ENCODE measurements around the gene EPOP. TPM values are rescaled to one million over a fixed set of nuclear protein-coding genes. Genes with fewer than 3 reads are reported as not detected.

EPOP gene
- total RNA-seq, 4 donors from 2014 or later, result 1.3 to 5.7 (median 4.6) TPM

- TF ChIP-seq EP300 (IDR thresholded peaks at IDR 0.05) (no peak), POLR2A (IDR thresholded peaks at IDR 0.05) (no peak), CTCF (IDR thresholded peaks at IDR 0.05) (no peak)
- Histone ChIP-seq H3K9me3 (no peaks in the 10 kb centered on the region), H3K36me3 (peaks cover 3 to 100% (median 15%) of the 10 kb centered on the region in 3 donors), H3K4me3 (no peak overlapping the region), H3K27ac (no peak overlapping the region), H3K27me3 (no peaks in the 10 kb centered on the region), H3K4me1 (peaks cover 0 to 2% (median 0%) of the 10 kb centered on the region in 4 donors)
- no peak for DNase-seq (ENCODE audit: low spot score in 2 of 2)
- WGBS, 2 donors, result 80 to 81% methylated on average over 11 of the region's 11 CpGs
These were observed 38.8 kb upstream of the EPOP start for GRCh38 chr17:38713456-38714075.

- H3K4me3 ChIP-seq, result no peak overlapping the region
- TF ChIP-seq EP300 (IDR thresholded peaks at IDR 0.05) (no peak), POLR2A (IDR thresholded peaks at IDR 0.05) (no peak), CTCF (IDR thresholded peaks at IDR 0.05) (no peak)
- no peaks in the 10 kb centered on the region for H3K27me3 ChIP-seq
- 92 to 93% methylated on average over 10 of the region's 10 CpGs for WGBS, 2 donors
- H3K9me3 ChIP-seq, result no peaks in the 10 kb centered on the region
- DNase-seq (ENCODE audit: low spot score in 2 of 2), result no peak
- H3K36me3 ChIP-seq, result peaks cover 3 to 96% (median 15%) of the 10 kb centered on the region in 3 donors
- peaks cover 0 to 2% (median 0%) of the 10 kb centered on the region in 4 donors for H3K4me1 ChIP-seq
- no peak overlapping the region for H3K27ac ChIP-seq
These were observed 37.8 kb upstream of the EPOP start for GRCh38 chr17:38712593-38712992.

- H3K4me3 ChIP-seq, result no peak overlapping the region
- no peak for DNase-seq (ENCODE audit: low spot score in 2 of 2)
- no peaks in the 10 kb centered on the region for H3K27me3 ChIP-seq
- peaks cover 0 to 8% (median 3%) of the 10 kb centered on the region in 4 donors for H3K4me1 ChIP-seq
- WGBS, 2 donors, result 68 to 70% methylated on average over 26 of the region's 26 CpGs
- no peak overlapping the region for H3K27ac ChIP-seq
- no peaks in the 10 kb centered on the region for H3K9me3 ChIP-seq
- no peak for TF ChIP-seq EP300 (IDR thresholded peaks at IDR 0.05)
- no peak for TF ChIP-seq CTCF (IDR thresholded peaks at IDR 0.05)
- no peak for TF ChIP-seq POLR2A (IDR thresholded peaks at IDR 0.05)
- H3K36me3 ChIP-seq, result peaks cover 2 to 94% (median 15%) of the 10 kb centered on the region in 3 donors
These were observed 37.2 kb upstream of the EPOP start for GRCh38 chr17:38711792-38712571.

GRCh38 chr17:38710985-38711384 is 36.2 kb upstream of the EPOP start:
- Histone ChIP-seq H3K4me1 (peaks cover 0 to 17% (median 9%) of the 10 kb centered on the region in 4 donors), H3K27ac (no peak overlapping the region), H3K4me3 (no peak overlapping the region), H3K36me3 (peaks cover 0 to 84% (median 5%) of the 10 kb centered on the region in 3 donors), H3K9me3 (no peaks in the 10 kb centered on the region), H3K27me3 (no peaks in the 10 kb centered on the region)
- DNase-seq (ENCODE audit: low spot score in 2 of 2), result no peak
- 77 to 87% methylated on average over 5 of the region's 5 CpGs for WGBS, 2 donors
- TF ChIP-seq POLR2A (IDR thresholded peaks at IDR 0.05) (no peak), EP300 (IDR thresholded peaks at IDR 0.05) (no peak), CTCF (IDR thresholded peaks at IDR 0.05) (no peak)

GRCh38 chr17:38710604-38710962 is 35.8 kb upstream of the EPOP start:
- TF ChIP-seq CTCF (IDR thresholded peaks at IDR 0.05) (no peak), POLR2A (IDR thresholded peaks at IDR 0.05) (no peak)
- Histone ChIP-seq H3K27me3 (no peaks in the 10 kb centered on the region), H3K27ac (no peak overlapping the region), H3K4me1 (peaks cover 0 to 17% (median 9%) of the 10 kb centered on the region in 4 donors), H3K4me3 (no peak overlapping the region), H3K36me3 (peaks cover 0 to 80% (median 1%) of the 10 kb centered on the region in 3 donors), H3K9me3 (no peaks in the 10 kb centered on the region)
- 95 to 98% methylated on average over 3 of the region's 3 CpGs for WGBS, 2 donors
- DNase-seq (ENCODE audit: low spot score in 2 of 2), result no peak
